Neural progenitor cell (in vitro differentiated cells): ENCODE measurements around the gene NEURL1.

Source experiments
- EZH2 ChIP-seq: fragments of 200-600 bp; sonication (generic); IDR thresholded peaks from 2 replicates; pipeline ENCODE4 v1.6.1; 2017; ENCODE audit warnings: antibody characterized with exemption, mild to moderate bottlenecking, moderate library complexity
- TF ChIP-seq, protein P1 (sequence below): fragments of 200-600 bp; sonication (generic); IDR thresholded peaks from 2 replicates; pipeline ENCODE4 v1.5.1; 2017; ENCODE audit warnings: antibody characterized with exemption, mild to moderate bottlenecking

DNA sequence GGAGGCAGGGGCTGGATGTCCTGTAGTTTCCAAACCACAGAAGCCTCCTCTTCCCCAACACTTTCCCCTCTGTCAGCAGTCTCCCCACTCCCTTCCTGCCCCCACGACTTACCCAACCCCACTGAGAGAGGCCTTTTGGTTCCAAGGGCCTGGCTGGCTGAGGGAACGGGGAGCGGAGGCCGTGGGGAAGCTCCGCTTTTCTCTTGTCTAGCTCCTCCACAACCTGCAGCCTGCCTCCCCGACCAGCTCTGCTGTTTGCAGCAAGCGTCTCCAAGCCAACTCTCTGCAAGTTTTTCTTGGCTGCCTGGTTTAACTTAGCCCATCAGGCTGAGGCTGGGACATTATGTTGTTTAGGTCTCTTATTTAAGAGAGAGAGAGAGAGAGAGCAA is 126.8 kb downstream of the NEURL1 start:
- TF ChIP-seq, protein P1, sequence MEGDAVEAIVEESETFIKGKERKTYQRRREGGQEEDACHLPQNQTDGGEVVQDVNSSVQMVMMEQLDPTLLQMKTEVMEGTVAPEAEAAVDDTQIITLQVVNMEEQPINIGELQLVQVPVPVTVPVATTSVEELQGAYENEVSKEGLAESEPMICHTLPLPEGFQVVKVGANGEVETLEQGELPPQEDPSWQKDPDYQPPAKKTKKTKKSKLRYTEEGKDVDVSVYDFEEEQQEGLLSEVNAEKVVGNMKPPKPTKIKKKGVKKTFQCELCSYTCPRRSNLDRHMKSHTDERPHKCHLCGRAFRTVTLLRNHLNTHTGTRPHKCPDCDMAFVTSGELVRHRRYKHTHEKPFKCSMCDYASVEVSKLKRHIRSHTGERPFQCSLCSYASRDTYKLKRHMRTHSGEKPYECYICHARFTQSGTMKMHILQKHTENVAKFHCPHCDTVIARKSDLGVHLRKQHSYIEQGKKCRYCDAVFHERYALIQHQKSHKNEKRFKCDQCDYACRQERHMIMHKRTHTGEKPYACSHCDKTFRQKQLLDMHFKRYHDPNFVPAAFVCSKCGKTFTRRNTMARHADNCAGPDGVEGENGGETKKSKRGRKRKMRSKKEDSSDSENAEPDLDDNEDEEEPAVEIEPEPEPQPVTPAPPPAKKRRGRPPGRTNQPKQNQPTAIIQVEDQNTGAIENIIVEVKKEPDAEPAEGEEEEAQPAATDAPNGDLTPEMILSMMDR, result no peak
- TF ChIP-seq EZH2, result no peak
